ENCODE data around the gene RGN. TPM values are rescaled to one million over a fixed set of nuclear protein-coding genes. Genes with fewer than 3 reads are reported as not detected.
"Not testable (repeated sequence)": the region's sequence is repeated elsewhere in the genome, so short reads cannot be mapped to it uniquely, and the experiment has no call there.

Gene RGN
- total RNA-seq, 1 donor from 2014 or later, result 4.7 TPM

GRCh38 chrX:47093860-47094259, 15.6 kb downstream of the RGN start:
- DNase-seq (ENCODE audit: extremely low spot score in 2 of 2), result no peak
- H3K27ac ChIP-seq, result no peak overlapping the region
- TF ChIP-seq, protein P1, sequence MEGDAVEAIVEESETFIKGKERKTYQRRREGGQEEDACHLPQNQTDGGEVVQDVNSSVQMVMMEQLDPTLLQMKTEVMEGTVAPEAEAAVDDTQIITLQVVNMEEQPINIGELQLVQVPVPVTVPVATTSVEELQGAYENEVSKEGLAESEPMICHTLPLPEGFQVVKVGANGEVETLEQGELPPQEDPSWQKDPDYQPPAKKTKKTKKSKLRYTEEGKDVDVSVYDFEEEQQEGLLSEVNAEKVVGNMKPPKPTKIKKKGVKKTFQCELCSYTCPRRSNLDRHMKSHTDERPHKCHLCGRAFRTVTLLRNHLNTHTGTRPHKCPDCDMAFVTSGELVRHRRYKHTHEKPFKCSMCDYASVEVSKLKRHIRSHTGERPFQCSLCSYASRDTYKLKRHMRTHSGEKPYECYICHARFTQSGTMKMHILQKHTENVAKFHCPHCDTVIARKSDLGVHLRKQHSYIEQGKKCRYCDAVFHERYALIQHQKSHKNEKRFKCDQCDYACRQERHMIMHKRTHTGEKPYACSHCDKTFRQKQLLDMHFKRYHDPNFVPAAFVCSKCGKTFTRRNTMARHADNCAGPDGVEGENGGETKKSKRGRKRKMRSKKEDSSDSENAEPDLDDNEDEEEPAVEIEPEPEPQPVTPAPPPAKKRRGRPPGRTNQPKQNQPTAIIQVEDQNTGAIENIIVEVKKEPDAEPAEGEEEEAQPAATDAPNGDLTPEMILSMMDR (IDR thresholded peaks at IDR 0.05), result no peak
- TF ChIP-seq POLR2A (IDR thresholded peaks at IDR 0.05) (no peak), POLR2AphosphoS5 (IDR thresholded peaks at IDR 0.05; ENCODE audit: insufficient read depth in 1 of 2, low read depth in 1 of 2) (no peak)
- no peak overlapping the region for H3K4me3 ChIP-seq
- intact Hi-C loops (cut with DNase I), result no loop called here
- H3K36me3 ChIP-seq, result no peaks in the 10 kb centered on the region
- H3K27me3 ChIP-seq, result no peaks in the 10 kb centered on the region
- no peaks in the 10 kb centered on the region for H3K4me1 ChIP-seq
- H3K9me3 ChIP-seq, result no peaks in the 10 kb centered on the region

DNA sequence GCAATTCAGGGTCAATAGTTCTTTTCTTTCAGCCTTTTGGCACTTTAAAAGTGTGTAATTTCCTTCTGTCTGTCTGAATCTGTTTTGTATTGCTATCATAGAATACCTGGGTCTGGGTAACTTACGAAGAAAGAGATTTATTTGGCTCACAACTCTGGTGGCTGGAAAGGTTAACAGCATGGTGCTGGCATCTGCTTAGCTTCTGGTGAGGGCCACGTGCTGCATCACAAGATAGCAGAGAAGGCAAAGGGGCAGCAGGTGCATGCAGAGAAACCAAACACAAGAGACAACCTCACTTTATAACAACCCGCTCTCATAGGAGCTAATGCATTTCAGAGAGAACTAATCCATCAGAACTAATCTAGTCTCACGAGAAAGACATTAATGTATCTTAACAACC, 18.8 kb downstream of the RGN start:
- intact Hi-C loops (cut with DNase I), result no loop called here
- no peak for DNase-seq (ENCODE audit: extremely low spot score in 2 of 2)
- Histone ChIP-seq H3K4me3 (no peak overlapping the region), H3K4me1 (no peaks in the 10 kb centered on the region), H3K9me3 (no peaks in the 10 kb centered on the region), H3K27ac (no peak overlapping the region), H3K27me3 (no peaks in the 10 kb centered on the region), H3K36me3 (no peaks in the 10 kb centered on the region)
- TF ChIP-seq, protein P1 (IDR thresholded peaks at IDR 0.05), result no peak
- TF ChIP-seq POLR2A (IDR thresholded peaks at IDR 0.05) (no peak), POLR2AphosphoS5 (IDR thresholded peaks at IDR 0.05; ENCODE audit: insufficient read depth in 1 of 2, low read depth in 1 of 2) (no peak)

- Histone ChIP-seq H3K9me3 (no peaks in the 10 kb centered on the region), H3K4me3 (no peak overlapping the region), H3K27me3 (no peaks in the 10 kb centered on the region), H3K4me1 (no peaks in the 10 kb centered on the region), H3K27ac (no peak overlapping the region), H3K36me3 (no peaks in the 10 kb centered on the region)
- DNase-seq (ENCODE audit: extremely low spot score in 2 of 2), result no peak
- intact Hi-C loops (cut with DNase I), result no loop called here
- TF ChIP-seq POLR2A (IDR thresholded peaks at IDR 0.05) (no peak), POLR2AphosphoS5 (IDR thresholded peaks at IDR 0.05; ENCODE audit: insufficient read depth in 1 of 2, low read depth in 1 of 2) (no peak)
- TF ChIP-seq, protein P1 (IDR thresholded peaks at IDR 0.05), result no peak
Measured at GRCh38 chrX:47098338-47099094, 20.3 kb downstream of the RGN start.

DNA sequence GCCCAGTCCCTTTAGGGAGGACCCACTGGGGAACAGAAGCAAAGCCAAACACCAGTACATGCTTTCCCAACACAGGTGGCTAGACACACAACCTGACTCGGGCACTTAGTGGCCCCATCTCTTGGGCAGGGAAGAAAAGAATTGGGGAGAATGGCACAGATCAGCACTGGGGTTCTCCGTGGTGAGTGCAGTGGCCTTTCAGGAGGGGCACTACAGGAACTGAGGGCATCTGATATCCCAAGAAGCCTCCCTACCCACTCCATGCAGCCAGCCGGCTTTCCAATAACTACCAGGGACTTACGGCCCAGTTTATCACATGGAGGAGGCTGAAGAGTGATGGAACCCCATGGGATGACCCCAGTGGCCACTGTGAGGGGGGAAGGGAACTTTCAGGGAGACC, 23.0 kb downstream of the RGN start:
- Histone ChIP-seq H3K27ac (no peak overlapping the region), H3K27me3 (no peaks in the 10 kb centered on the region), H3K4me3 (no peak overlapping the region), H3K4me1 (no peaks in the 10 kb centered on the region), H3K36me3 (no peaks in the 10 kb centered on the region), H3K9me3 (no peaks in the 10 kb centered on the region)
- TF ChIP-seq, protein P1 (IDR thresholded peaks at IDR 0.05), result no peak
- TF ChIP-seq POLR2AphosphoS5 (IDR thresholded peaks at IDR 0.05; ENCODE audit: insufficient read depth in 1 of 2, low read depth in 1 of 2), result no peak
- TF ChIP-seq POLR2A (IDR thresholded peaks at IDR 0.05), result no peak
- intact Hi-C loops (cut with DNase I), result no loop called here
- DNase-seq (ENCODE audit: extremely low spot score in 2 of 2), result no peak

- H3K27ac ChIP-seq; H3K9me3 ChIP-seq; intact Hi-C loops (cut with DNase I); H3K4me1 ChIP-seq; H3K27me3 ChIP-seq; H3K36me3 ChIP-seq; H3K4me3 ChIP-seq; DNase-seq (ENCODE audit: extremely low spot score in 2 of 2): not testable (repeated sequence)
Measured at GRCh38 chrX:47110936-47111615, 32.8 kb downstream of the RGN start.

All from vagina (tissue), 2 donors.